ENCODE data around the gene ARHGEF10L. TPM values are rescaled to one million over a fixed set of nuclear protein-coding genes. Genes with fewer than 3 reads are reported as not detected.

ARHGEF10L gene
- total RNA-seq, 4 donors from 2014 or later = 65.0 to 136 (median 94.1) TPM

- H3K9me3 ChIP-seq = no peaks in the 10 kb centered on the region
- H3K27me3 ChIP-seq = peaks cover 26% of the 10 kb centered on the region
- TF ChIP-seq POLR2AphosphoS5 (IDR thresholded peaks at IDR 0.05) (no peak), POLR2A (IDR thresholded peaks at IDR 0.05) (no peak), EP300 (IDR thresholded peaks at IDR 0.05) (no peak), CTCF (IDR thresholded peaks at IDR 0.05) (no peak)
- H3K4me1 ChIP-seq = no peaks in the 10 kb centered on the region
- DNase-seq (ENCODE audit: low spot score in 2 of 2) = no peak
- 76% methylated on average over 2 of the region's 2 CpGs for WGBS
- H3K4me3 ChIP-seq = no peak overlapping the region
- H3K27ac ChIP-seq = no peak overlapping the region
- H3K36me3 ChIP-seq = no peaks in the 10 kb centered on the region
These were observed 207.4 kb downstream of the ARHGEF10L start for GRCh38 chr1:17746920-17747319.

Other genes starting within 250 kb of the ARHGEF10L start
- under 1 TPM in 3 of 4 donors, not detected in 1; 0.57 to 0.81 (median 0.73) TPM for gene PADI4, start 231.5 kb upstream of the ARHGEF10L start, total RNA-seq
- gene PADI6, start 167.5 kb upstream of the ARHGEF10L start, total RNA-seq = not detected
- gene RCC2, start 100.0 kb upstream of the ARHGEF10L start, total RNA-seq = 10 to 100 TPM; 68.7 to 86.3 (median 74.5) TPM
- not detected for gene ACTL8, start 215.6 kb downstream of the ARHGEF10L start, total RNA-seq